ENCODE data around the gene GANAB. TPM values are rescaled to one million over a fixed set of nuclear protein-coding genes. Genes with fewer than 3 reads are reported as not detected.
"Not testable (repeated sequence)": the region's sequence is repeated elsewhere in the genome, so short reads cannot be mapped to it uniquely, and the experiment has no call there.

Gene GANAB
- total RNA-seq, 2 donors from 2014 or later: 310 to 312 TPM

- Mint-ChIP-seq H3K36me3 (ENCODE audit: insufficient read depth in 2 of 2) (peaks cover 16 to 43% of the 10 kb centered on the region in 2 donors), H3K27ac (peak overlapping the region; percentile 14), H3K4me1 (ENCODE audit: low read depth) (peaks cover 18% of the 10 kb centered on the region), H3K27me3 (ENCODE audit: low read depth) (no peaks in the 10 kb centered on the region), H3K4me3 (no peak overlapping the region), H3K9me3 (no peaks in the 10 kb centered on the region)
- DNase-seq (no peak), ATAC-seq (replicated peaks in 1 of 2) (no peak)
Measured at GRCh38 chr11:62632492-62632891, 13.9 kb downstream of the GANAB start.

- Mint-ChIP-seq H3K27ac (peak overlapping the region; percentile 17), H3K4me3 (no peak overlapping the region), H3K4me1 (ENCODE audit: low read depth) (peaks cover 16% of the 10 kb centered on the region), H3K27me3 (ENCODE audit: low read depth) (no peaks in the 10 kb centered on the region), H3K9me3 (no peaks in the 10 kb centered on the region), H3K36me3 (ENCODE audit: insufficient read depth in 2 of 2) (peaks cover 18 to 31% of the 10 kb centered on the region in 2 donors)
- ATAC-seq (replicated peaks in 1 of 2) (peak; percentile 46 to 49), DNase-seq (no peak)
Measured at GRCh38 chr11:62627713-62628112, 18.7 kb downstream of the GANAB start.

GRCh38 chr11:62622476-62623089 is 23.8 kb downstream of the GANAB start:
- Mint-ChIP-seq H3K4me3 (peak overlapping the region; percentile 78 to 95), H3K4me1 (ENCODE audit: low read depth) (peaks cover 44% of the 10 kb centered on the region), H3K27me3 (ENCODE audit: low read depth) (no peaks in the 10 kb centered on the region), H3K27ac (peak overlapping the region; percentile 90), H3K9me3 (no peaks in the 10 kb centered on the region), H3K36me3 (ENCODE audit: insufficient read depth in 2 of 2) (peaks cover 11 to 21% of the 10 kb centered on the region in 2 donors)
- no peak for DNase-seq
- no peak for ATAC-seq (replicated peaks in 1 of 2)

- ATAC-seq (replicated peaks in 1 of 2): peak; percentile 96
- Mint-ChIP-seq H3K27ac (peak within 1 kb of the TSS; percentile 100), H3K36me3 (ENCODE audit: insufficient read depth in 2 of 2) (peaks cover 9 to 14% of the 10 kb centered on the region in 2 donors)
Measured at GRCh38 chr11:62621567-62622470, 24.6 kb downstream of the GANAB start, which contains the start of gene B3GAT3. Gene B3GAT3, minus strand, starts transcription at chr11:62621986. Its CDS starts 39 bp downstream, at chr11:62621947.

GRCh38 chr11:62621027-62621566 is 25.3 kb downstream of the GANAB start:
- Mint-ChIP-seq H3K9me3 (no peaks in the 10 kb centered on the region), H3K27me3 (ENCODE audit: low read depth) (no peaks in the 10 kb centered on the region), H3K27ac (peak overlapping the region; percentile 100), H3K4me3 (peak overlapping the region; percentile 95 to 100), H3K4me1 (ENCODE audit: low read depth) (peaks cover 48% of the 10 kb centered on the region), H3K36me3 (ENCODE audit: insufficient read depth in 2 of 2) (peaks cover 7 to 14% of the 10 kb centered on the region in 2 donors)
- DNase-seq (no peak), ATAC-seq (replicated peaks in 1 of 2) (no peak)

More at GRCh38 chr11:62621567-62622470, 24.6 kb downstream of the GANAB start, which contains the start of gene B3GAT3:
- H3K9me3 Mint-ChIP-seq: no peaks in the 10 kb centered on the region
- H3K4me3 Mint-ChIP-seq: peak within 1 kb of the TSS; percentile 95 to 100
- H3K4me1 Mint-ChIP-seq (ENCODE audit: low read depth): peaks cover 44% of the 10 kb centered on the region
- H3K27me3 Mint-ChIP-seq (ENCODE audit: low read depth): no peaks in the 10 kb centered on the region
- peak; percentile 97 for DNase-seq

GRCh38 chr11:62616957-62617356 is 29.5 kb downstream of the GANAB start:
- not testable (repeated sequence) for H3K27me3 Mint-ChIP-seq (ENCODE audit: low read depth); H3K9me3 Mint-ChIP-seq; H3K4me3 Mint-ChIP-seq; DNase-seq; ATAC-seq (replicated peaks in 1 of 2); H3K27ac Mint-ChIP-seq
- H3K4me1 Mint-ChIP-seq (ENCODE audit: low read depth): peaks cover 61% of the 10 kb centered on the region
- H3K36me3 Mint-ChIP-seq (ENCODE audit: insufficient read depth in 2 of 2): peaks cover 4 to 15% of the 10 kb centered on the region in 2 donors

GRCh38 chr11:62615521-62615920 is 30.9 kb downstream of the GANAB start:
- H3K9me3 Mint-ChIP-seq: no peaks in the 10 kb centered on the region
- H3K27ac Mint-ChIP-seq: no peak overlapping the region
- peaks cover 4 to 10% of the 10 kb centered on the region in 2 donors for H3K36me3 Mint-ChIP-seq (ENCODE audit: insufficient read depth in 2 of 2)
- no peak overlapping the region for H3K4me3 Mint-ChIP-seq
- peaks cover 60% of the 10 kb centered on the region for H3K4me1 Mint-ChIP-seq (ENCODE audit: low read depth)
- H3K27me3 Mint-ChIP-seq (ENCODE audit: low read depth): no peaks in the 10 kb centered on the region
- DNase-seq (no peak), ATAC-seq (replicated peaks in 1 of 2) (no peak)

- peaks cover 54% of the 10 kb centered on the region for H3K4me1 Mint-ChIP-seq (ENCODE audit: low read depth)
- H3K9me3 Mint-ChIP-seq: no peaks in the 10 kb centered on the region
- peak overlapping the region; percentile 89 for H3K27ac Mint-ChIP-seq
- H3K36me3 Mint-ChIP-seq (ENCODE audit: insufficient read depth in 2 of 2): peaks cover 6 to 14% of the 10 kb centered on the region in 2 donors
- H3K27me3 Mint-ChIP-seq (ENCODE audit: low read depth): no peaks in the 10 kb centered on the region
- peak overlapping the region; percentile 27 to 50 for H3K4me3 Mint-ChIP-seq
- ATAC-seq (replicated peaks in 1 of 2) (peak in 1 of 2 donors; percentile 10), DNase-seq (peak; percentile 45 to 49)
Measured at GRCh38 chr11:62614275-62614674, 32.1 kb downstream of the GANAB start.

GRCh38 chr11:62613291-62613778 is 33.1 kb downstream of the GANAB start:
- Mint-ChIP-seq H3K36me3 (ENCODE audit: insufficient read depth in 2 of 2) (peaks cover 6 to 11% of the 10 kb centered on the region in 2 donors), H3K4me3 (peak overlapping the region; percentile 46 to 61), H3K4me1 (ENCODE audit: low read depth) (peaks cover 55% of the 10 kb centered on the region), H3K27ac (peak overlapping the region; percentile 91), H3K27me3 (ENCODE audit: low read depth) (no peaks in the 10 kb centered on the region), H3K9me3 (no peaks in the 10 kb centered on the region)
- ATAC-seq (replicated peaks in 1 of 2) (no peak), DNase-seq (no peak)

GRCh38 chr11:62612366-62613290 is 33.8 kb downstream of the GANAB start, which contains the start of the genes EML3 and ROM1:
Gene EML3, minus strand, starts transcription at chr11:62612775. Its CDS starts 318 bp downstream, at chr11:62612457.
Gene ROM1, plus strand, starts transcription at chr11:62613257. Its CDS starts 25 bp downstream, at chr11:62613282.
- DNase-seq (peak; percentile 91 to 92), ATAC-seq (replicated peaks in 1 of 2) (peak; percentile 75 to 77)
- H3K27me3 Mint-ChIP-seq (ENCODE audit: low read depth): no peaks in the 10 kb centered on the region
- peaks cover 60% of the 10 kb centered on the region for H3K4me1 Mint-ChIP-seq (ENCODE audit: low read depth)
- peak within 1 kb of the TSS; percentile 96 to 98 for H3K4me3 Mint-ChIP-seq
- peak within 1 kb of the TSS; percentile 97 for H3K27ac Mint-ChIP-seq
- H3K9me3 Mint-ChIP-seq: no peaks in the 10 kb centered on the region
- peaks cover 9 to 14% of the 10 kb centered on the region in 2 donors for H3K36me3 Mint-ChIP-seq (ENCODE audit: insufficient read depth in 2 of 2)

- no peaks in the 10 kb centered on the region for H3K27me3 Mint-ChIP-seq (ENCODE audit: low read depth)
- H3K27ac Mint-ChIP-seq: peak overlapping the region; percentile 97
- peaks cover 9 to 15% of the 10 kb centered on the region in 2 donors for H3K36me3 Mint-ChIP-seq (ENCODE audit: insufficient read depth in 2 of 2)
- H3K4me3 Mint-ChIP-seq: peak overlapping the region; percentile 96 to 98
- DNase-seq (peak; percentile 51 to 59), ATAC-seq (replicated peaks in 1 of 2) (peak; percentile 25 to 42)
- no peaks in the 10 kb centered on the region for H3K9me3 Mint-ChIP-seq
- H3K4me1 Mint-ChIP-seq (ENCODE audit: low read depth): peaks cover 62% of the 10 kb centered on the region
Measured at GRCh38 chr11:62611705-62612365, 34.6 kb downstream of the GANAB start.
